Heart right ventricle (tissue), 16 donors: ENCODE results near the gene ASCL4. TPM values are rescaled to one million over a fixed set of nuclear protein-coding genes. Genes with fewer than 3 reads are reported as not detected.

Source experiments
- ATAC-seq, 8 donors: fragments of 200-7000 bp; cut with Tn5 transposase; one replicate each; pipeline ENCODE4 v1.9.1; 2020; ENCODE audit warnings: mild to moderate bottlenecking in 8 of 8, moderate library complexity in 8 of 8, moderate number of reproducible peaks in 1 of 8
- DNase-seq, 2 donors: peaks; one replicate each; pipeline ENCODE4 v3.0.0-alpha.2; 2020
- H3K27ac ChIP-seq, 10 donors: fragments of 200-600 bp; sonication (generic) in 2 of 10; one replicate each; pipeline versions ENCODE4 v1.5.0 to v1.8.0; 2020 to 2022; ENCODE audit warnings: mild to moderate bottlenecking in 3 of 10
- H3K27me3 ChIP-seq, 7 donors: fragments of 200-600 bp; one replicate each; pipeline ENCODE4 v1.8.0; 2021 to 2022; ENCODE audit warnings: mild to moderate bottlenecking in 2 of 7
- H3K36me3 ChIP-seq, 9 donors: fragments of 200-600 bp; sonication (generic) in 1 of 9; one replicate each; pipeline versions ENCODE4 v1.5.0 to v1.8.0; 2020 to 2022; ENCODE audit warnings: mild to moderate bottlenecking in 2 of 9
- H3K4me1 ChIP-seq, 9 donors: fragments of 200-600 bp; sonication (generic) in 1 of 9; one replicate each; pipeline versions ENCODE4 v1.5.0 to v1.8.0; 2020 to 2022; ENCODE audit warnings: mild to moderate bottlenecking in 4 of 9
- H3K4me3 ChIP-seq, 10 donors: fragments of 200-600 bp; sonication (generic) in 2 of 10; one replicate each; pipeline versions ENCODE4 v1.5.0 to v1.8.0; 2020 to 2022; ENCODE audit warnings: mild to moderate bottlenecking in 7 of 10, moderate library complexity in 2 of 10
- H3K9me3 ChIP-seq, 11 donors: fragments of 200-600 bp in 10 of 11; sonication (generic) in 2 of 11; one replicate each; pipeline versions ENCODE4 v1.5.0 to v1.8.0; 2013 to 2022; ENCODE audit warnings: mild to moderate bottlenecking in 2 of 11, control low read depth in 1 of 11, moderate library complexity in 1 of 11
- CTCF ChIP-seq, 9 donors: fragments of 200-600 bp; sonication (generic) in 2 of 9; IDR thresholded peaks; one replicate each; pipeline versions ENCODE4 v1.5.0 to v1.8.0; 2021 to 2022; ENCODE audit warnings: antibody characterized with exemption in 9 of 9, mild to moderate bottlenecking in 5 of 9, moderate library complexity in 1 of 9
- WGBS, 2 donors: extraction: QIAGEN DNeasy Blood & Tissue Kit; methylation state at CpG; one replicate each; pipeline ENCODE4 v1.1.7; 2013; ENCODE audit warnings: inconsistent platforms in 1 of 2; 5-methylcytosine and 5-hydroxymethylcytosine counted together
- intact Hi-C, 10 donors: fragments of 100-400 bp; cut with DNase I; formaldehyde crosslinking; loops; one replicate each; pipeline versions ENCODE4 v1.11.1 to v1.14.2; 2022
- polyA plus RNA-seq, 2 donors: library from polyadenylated mRNA; stranded (reverse); fragments of 200-250 nt; gene quantifications; one replicate each; pipeline ENCODE4 v1.2.3, GENCODE V29; 2013
- total RNA-seq, 10 donors: library from RNA; stranded (reverse); fragmentation: NEBNext Ultra II Directional in 3 of 10; extraction: Animal tissue kit (Norgen Biotek cat#: 25700) in 3 of 10; gene quantifications; one replicate each; pipeline versions ENCODE4 v1.2.1 to v1.2.4, GENCODE V29; 2021 to 2023
- donor health status: Arrhythmogenic right ventricular cardiomyopathy.
- donor health status: ischemic (EF 13 %, LVEDD 7.1; RV severe dilation, severe dysfunction).
- donor health status: healthy with polysubstance abuse.
- donor health status: DM: no; HTN: yes; CAD: no.
- donor health status: DM: no; HTN: no; CAD: no.
- donor health status: ischemic (EF 25% LVEDD 6.9; RV normal size, moderate dysfunction).
- donor health status: ischemic (EF 25% LVEDD 5.7; RV mildly dilated, moderate dysfunction).
- donor health status: healthy.
- donor health status: DM: yes; HTN: yes; CAD: no.
- donor health status: Ischemic cardiomyopathy.
- donor health status: ischemic (EF 35%, LVEDD 5.7; RV mildly dilated, moderate dysfunction).
- donor health status: nonischemic (EF 11% LVEDD 7.7; RV severe dilation, severe dysfunction).
- donor health status: DM: yes; HTN: yes; CAD: no.
- donor health status: PGD.
- donor health status: ischemic (EF 29% LVEDD 5.4; RV normal size, mild dysfunction).
- donor health status: nonischemic (EF 23%, LVEDD 6.1; RV moderate dilation, normal function).

The ASCL4 gene
- total and polyA plus RNA-seq, 12 donors = not detected

GRCh38 chr12:107805488-107806180, 31.1 kb downstream of the ASCL4 start:
- H3K4me1 ChIP-seq = peaks cover 0 to 7% (median 0%) of the 10 kb centered on the region in 9 donors
- no peak overlapping the region for H3K4me3 ChIP-seq
- TF ChIP-seq CTCF (IDR thresholded peaks at IDR 0.05) = no peak
- WGBS, 2 donors = 78 to 81% methylated on average over 22 of the region's 22 CpGs
- H3K36me3 ChIP-seq = no peaks in the 10 kb centered on the region
- H3K9me3 ChIP-seq = no peaks in the 10 kb centered on the region
- no peak overlapping the region for H3K27ac ChIP-seq
- DNase-seq = no peak
- H3K27me3 ChIP-seq = peaks cover 0 to 12% (median 1%) of the 10 kb centered on the region in 7 donors
- intact Hi-C loops = no loop called here
- no peak for ATAC-seq

GRCh38 chr12:107807471-107808150, 33.1 kb downstream of the ASCL4 start:
- Histone ChIP-seq H3K36me3 (no peaks in the 10 kb centered on the region), H3K4me3 (no peak overlapping the region), H3K27me3 (peaks cover 0 to 12% (median 0%) of the 10 kb centered on the region in 7 donors), H3K9me3 (no peaks in the 10 kb centered on the region), H3K27ac (no peak overlapping the region), H3K4me1 (no peaks in the 10 kb centered on the region)
- 38 to 71% methylated on average over 3 of the region's 3 CpGs for WGBS, 2 donors
- intact Hi-C loops = no loop called here
- ATAC-seq (no peak), DNase-seq (no peak)
- TF ChIP-seq CTCF (IDR thresholded peaks at IDR 0.05) = no peak

GRCh38 chr12:107817250-107817649, 42.7 kb downstream of the ASCL4 start:
- Histone ChIP-seq H3K4me1 (no peaks in the 10 kb centered on the region), H3K4me3 (no peak overlapping the region), H3K27me3 (peaks cover 0 to 12% (median 0%) of the 10 kb centered on the region in 7 donors), H3K36me3 (no peaks in the 10 kb centered on the region), H3K9me3 (peaks cover 0 to 29% (median 10%) of the 10 kb centered on the region in 11 donors), H3K27ac (no peak overlapping the region)
- no peak for ATAC-seq
- WGBS, 2 donors = 75 to 83% methylated on average over 1 of the region's 1 CpG
- intact Hi-C loops = no loop called here
- no peak for DNase-seq
- no peak for TF ChIP-seq CTCF (IDR thresholded peaks at IDR 0.05)

GRCh38 chr12:107818984-107819383, 44.5 kb downstream of the ASCL4 start:
- intact Hi-C loops = no loop called here
- 64 to 74% methylated on average over 7 of the region's 7 CpGs for WGBS, 2 donors

More at GRCh38 chr12:107818984-107819383, 44.5 kb downstream of the ASCL4 start:
- Histone ChIP-seq H3K27me3 (peaks cover 0 to 17% (median 0%) of the 10 kb centered on the region in 7 donors), H3K36me3 (no peaks in the 10 kb centered on the region), H3K4me3 (no peak overlapping the region), H3K4me1 (no peaks in the 10 kb centered on the region), H3K27ac (no peak overlapping the region), H3K9me3 (peaks cover 0 to 29% (median 10%) of the 10 kb centered on the region in 11 donors)
- DNase-seq = no peak
- TF ChIP-seq CTCF (IDR thresholded peaks at IDR 0.05) = no peak
- no peak for ATAC-seq
